Measurements from ENCODE around the gene AFF3.

GRCh38 chr2:100040906-100041305 lies 101.5 kb downstream of the AFF3 start:
- TF ChIP-seq CTCF (IDR thresholded peaks at IDR 0.05; ENCODE audit: low read depth, low read length, poor library complexity, severe bottlenecking) (no peak), EZH2phosphoT487 (IDR thresholded peaks at IDR 0.05; ENCODE audit: borderline replicate concordance, low read length) (no peak)
